B cell (primary cell): Measurements from ENCODE around the gene PAQR7. TPM values are rescaled to one million over a fixed set of nuclear protein-coding genes. Genes with fewer than 3 reads are reported as not detected.

Experiments used
- ATAC-seq: fragments of 200-7000 bp; cut with Tn5 transposase; one replicate; pipeline ENCODE4 v1.10.0; 2021; ENCODE audit warnings: low read depth, mild to moderate bottlenecking, moderate number of reproducible peaks, moderate library complexity
- CTCF ChIA-PET: fragments of 350-600 bp; sonication (Branson Sonifier 250); formaldehyde crosslinking; loops from one replicate; lab custom pipeline; 2021; ENCODE audit warnings: antibody characterized with exemption, inconsistent platforms; lab: Charles Lee
- POLR2A ChIA-PET: fragments of 350-600 bp; sonication (Branson Sonifier 250); formaldehyde crosslinking; loops from one replicate; lab custom pipeline; 2021; ENCODE audit warnings: antibody characterized with exemption; lab: Charles Lee
- DNase-seq: peaks from one replicate; pipeline ENCODE4 v3.0.0; 2013
- H2AFZ ChIP-seq: 2 replicates; pipeline ENCODE4 v1.6.1; 2012; ENCODE audit warnings: mild to moderate bottlenecking, low read depth, low read length; ENCODE audit not compliant: insufficient read depth, poor library complexity, severe bottlenecking
- H3K27ac ChIP-seq, 2 donors: 1 replicate in 1 of 2; 2 replicates in 1 of 2; pipeline ENCODE4 v1.5.1; 2012 to 2013; ENCODE audit warnings: low read length in 2 of 2, mild to moderate bottlenecking in 2 of 2, moderate library complexity in 1 of 2
- H3K27me3 ChIP-seq, 4 experiments: fragments of 200-600 bp in 1 of 4; sonication (generic) in 1 of 4; replicated peaks in 1 of 4; 1 replicate in 2 of 4; 2 replicates in 2 of 4; pipeline versions ENCODE4 v1.6.1 to v1.7.0; 2013 to 2016; ENCODE audit warnings: low read length in 3 of 4, mild to moderate bottlenecking in 2 of 4, mixed read lengths in 1 of 4, moderate library complexity in 1 of 4; ENCODE audit not compliant: insufficient read depth in 4 of 4, control insufficient read depth in 3 of 4; ENCODE audit errors: control extremely low read depth in 1 of 4
- H3K36me3 ChIP-seq, 2 experiments: replicated peaks in 1 of 2; 1 replicate in 1 of 2; 2 replicates in 1 of 2; pipeline versions ENCODE4 v1.6.1 to v1.7.1; 2013; ENCODE audit warnings: low read length in 1 of 2; ENCODE audit not compliant: insufficient read depth in 2 of 2, control insufficient read depth in 1 of 2; ENCODE audit errors: control extremely low read depth in 1 of 2, extremely low read depth in 1 of 2
- H3K4me1 ChIP-seq, 2 donors: fragments of 200-600 bp in 1 of 2; sonication (generic) in 1 of 2; 1 replicate in 1 of 2; 2 replicates in 1 of 2; pipeline versions ENCODE4 v1.5.1 to v1.6.1; 2013 to 2017; ENCODE audit warnings: low read length in 2 of 2; ENCODE audit not compliant: control insufficient read depth in 2 of 2, insufficient read depth in 2 of 2
- H3K4me2 ChIP-seq: replicated peaks from 2 replicates; pipeline ENCODE3; 2012; ENCODE audit warnings: mild to moderate bottlenecking, low read depth, low read length; ENCODE audit not compliant: poor library complexity, severe bottlenecking
- H3K4me3 ChIP-seq, 5 experiments: fragments of 200-600 bp in 1 of 5; sonication (generic) in 1 of 5; 1 replicate in 3 of 5; 2 replicates in 2 of 5; pipeline versions ENCODE4 v1.5.1 to v1.7.0; 2011 to 2016; ENCODE audit warnings: low read length in 4 of 5, mild to moderate bottlenecking in 4 of 5, low read depth in 2 of 5, control low read depth in 1 of 5, moderate library complexity in 1 of 5; ENCODE audit not compliant: insufficient read depth in 1 of 5; ENCODE audit errors: control extremely low read depth in 1 of 5, extremely low read depth in 1 of 5
- H3K79me2 ChIP-seq: fragments of 200-600 bp; sonication (generic); one replicate; pipeline ENCODE4 v1.6.0; 2016; ENCODE audit warnings: low read length; ENCODE audit not compliant: control insufficient read depth, insufficient read depth
- H3K9ac ChIP-seq: fragments of 200-600 bp; sonication (generic); 2 replicates; pipeline ENCODE4 v1.6.1; 2017; ENCODE audit warnings: mild to moderate bottlenecking, low read length, moderate library complexity
- H3K9me3 ChIP-seq, 3 donors: one replicate each; pipeline versions ENCODE4 v1.6.1 to v1.7.1; 2013; ENCODE audit warnings: low read length in 2 of 3; ENCODE audit not compliant: control insufficient read depth in 2 of 3, insufficient read depth in 1 of 3; ENCODE audit errors: control extremely low read depth in 1 of 3
- H4K20me1 ChIP-seq: 2 replicates; pipeline ENCODE4 v1.6.0; 2012; ENCODE audit warnings: mild to moderate bottlenecking, low read length; ENCODE audit not compliant: insufficient read depth, control insufficient read depth, poor library complexity, severe bottlenecking
- H3K27ac Mint-ChIP-seq: one replicate; pipeline ENCODE4 v1.8.0; 2021; ENCODE audit warnings: mixed read lengths
- H3K27me3 Mint-ChIP-seq: one replicate; pipeline ENCODE4 v1.8.0; 2021; ENCODE audit warnings: mixed read lengths
- H3K4me1 Mint-ChIP-seq: one replicate; pipeline ENCODE4 v1.8.0; 2021; ENCODE audit warnings: mixed read lengths
- H3K4me3 Mint-ChIP-seq: one replicate; pipeline ENCODE4 v1.8.0; 2021; ENCODE audit warnings: mixed read lengths
- H3K9me3 Mint-ChIP-seq: one replicate; pipeline ENCODE4 v1.8.0; 2022; ENCODE audit warnings: mixed read lengths; ENCODE audit not compliant: insufficient read depth
- EZH2 ChIP-seq: IDR thresholded peaks from 2 replicates; pipeline ENCODE4 v1.6.1; 2012; ENCODE audit warnings: borderline replicate concordance, low read depth, mild to moderate bottlenecking, moderate library complexity, low read length; ENCODE audit not compliant: insufficient read depth, poor library complexity, severe bottlenecking
- WGBS: methylation state at CpG from one replicate; pipeline ENCODE4 v1.1.5; 2013; ENCODE audit warnings: missing lambda C conversion rate; ENCODE audit not compliant: insufficient coverage; 5-methylcytosine and 5-hydroxymethylcytosine counted together
- intact Hi-C: fragments of 100-400 bp; cut with micrococcal nuclease; formaldehyde crosslinking; loops from one replicate; pipeline ENCODE4 v1.10.0; 2022
- polyA plus RNA-seq: library from polyadenylated mRNA; depleted of rRNA; stranded (reverse); fragments of >200 nt; gene quantifications from 2 replicates; pipeline ENCODE4 v1.2.3, GENCODE V29; 2012
- total RNA-seq, 2 donors: library from RNA; stranded (reverse); fragments of 120-200 nt in 1 of 2; gene quantifications; 1 replicate in 1 of 2; 2 replicates in 1 of 2; pipeline versions ENCODE4 v1.2.3 to v1.2.4, GENCODE V29; 2013 to 2022
- TF ChIP-seq, protein P1 (sequence below): fragments of 200-600 bp; IDR thresholded peaks from one replicate; pipeline ENCODE4 v1.8.0; 2022; ENCODE audit warnings: antibody characterized with exemption, mild to moderate bottlenecking

Gene PAQR7
- total and polyA plus RNA-seq, 2 donors (not counting 1 experiment from before 2014, with no cell fraction given): 4.2 to 5.5 TPM

DNA sequence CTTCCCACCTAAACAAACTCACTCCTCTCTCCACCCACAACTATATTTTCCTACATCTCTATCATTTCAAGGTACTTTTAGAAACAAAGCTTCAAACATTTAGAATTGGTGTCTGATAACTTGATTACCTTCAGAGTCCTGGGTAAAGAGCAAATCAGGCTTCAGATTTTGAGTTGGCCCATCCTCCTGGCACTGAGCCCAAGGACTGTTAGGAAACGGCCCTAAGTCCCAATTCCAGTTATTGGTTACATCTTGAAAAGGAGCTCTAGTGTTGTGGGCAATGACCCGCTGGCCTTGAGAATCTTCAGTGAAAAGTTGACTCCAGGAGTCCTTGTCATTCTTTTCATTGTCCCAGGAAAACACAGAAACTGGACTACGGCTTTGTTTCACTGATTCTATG is 40.6 kb downstream of the PAQR7 start:
- Mint-ChIP-seq H3K9me3 (no peaks in the 10 kb centered on the region), H3K27ac (no peak overlapping the region), H3K27me3 (no peaks in the 10 kb centered on the region), H3K4me1 (no peaks in the 10 kb centered on the region), H3K4me3 (no peak overlapping the region)
- H3K9me3 ChIP-seq: no peaks in the 10 kb centered on the region
- DNase-seq (no peak), ATAC-seq (no peak)
- H3K36me3 ChIP-seq: peaks cover 14 to 46% of the 10 kb centered on the region in 2 experiments
- H3K27me3 ChIP-seq: no peaks in the 10 kb centered on the region
- intact Hi-C loops: no loop called here
- ChIA-PET CTCF (interaction anchor here (1.5 kb wide), 1 partner anchor 165 kb away, joined by 3 read pairs; no protein-coding TSS in a partner anchor), POLR2A (no interaction called here)
- TF ChIP-seq, protein P1, sequence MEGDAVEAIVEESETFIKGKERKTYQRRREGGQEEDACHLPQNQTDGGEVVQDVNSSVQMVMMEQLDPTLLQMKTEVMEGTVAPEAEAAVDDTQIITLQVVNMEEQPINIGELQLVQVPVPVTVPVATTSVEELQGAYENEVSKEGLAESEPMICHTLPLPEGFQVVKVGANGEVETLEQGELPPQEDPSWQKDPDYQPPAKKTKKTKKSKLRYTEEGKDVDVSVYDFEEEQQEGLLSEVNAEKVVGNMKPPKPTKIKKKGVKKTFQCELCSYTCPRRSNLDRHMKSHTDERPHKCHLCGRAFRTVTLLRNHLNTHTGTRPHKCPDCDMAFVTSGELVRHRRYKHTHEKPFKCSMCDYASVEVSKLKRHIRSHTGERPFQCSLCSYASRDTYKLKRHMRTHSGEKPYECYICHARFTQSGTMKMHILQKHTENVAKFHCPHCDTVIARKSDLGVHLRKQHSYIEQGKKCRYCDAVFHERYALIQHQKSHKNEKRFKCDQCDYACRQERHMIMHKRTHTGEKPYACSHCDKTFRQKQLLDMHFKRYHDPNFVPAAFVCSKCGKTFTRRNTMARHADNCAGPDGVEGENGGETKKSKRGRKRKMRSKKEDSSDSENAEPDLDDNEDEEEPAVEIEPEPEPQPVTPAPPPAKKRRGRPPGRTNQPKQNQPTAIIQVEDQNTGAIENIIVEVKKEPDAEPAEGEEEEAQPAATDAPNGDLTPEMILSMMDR: no peak
- TF ChIP-seq EZH2: no peak
- WGBS: 67% methylated on average over 1 of the region's 3 CpGs
- no peak overlapping the region for H3K4me2 ChIP-seq
- H3K79me2 ChIP-seq: no peaks in the 10 kb centered on the region
- H3K9ac ChIP-seq: no peak overlapping the region
- H2AFZ ChIP-seq: no peak overlapping the region
- no peak overlapping the region for H3K27ac ChIP-seq
- no peaks in the 10 kb centered on the region for H4K20me1 ChIP-seq
- no peaks in the 10 kb centered on the region for H3K4me1 ChIP-seq
- no peak overlapping the region for H3K4me3 ChIP-seq

DNA sequence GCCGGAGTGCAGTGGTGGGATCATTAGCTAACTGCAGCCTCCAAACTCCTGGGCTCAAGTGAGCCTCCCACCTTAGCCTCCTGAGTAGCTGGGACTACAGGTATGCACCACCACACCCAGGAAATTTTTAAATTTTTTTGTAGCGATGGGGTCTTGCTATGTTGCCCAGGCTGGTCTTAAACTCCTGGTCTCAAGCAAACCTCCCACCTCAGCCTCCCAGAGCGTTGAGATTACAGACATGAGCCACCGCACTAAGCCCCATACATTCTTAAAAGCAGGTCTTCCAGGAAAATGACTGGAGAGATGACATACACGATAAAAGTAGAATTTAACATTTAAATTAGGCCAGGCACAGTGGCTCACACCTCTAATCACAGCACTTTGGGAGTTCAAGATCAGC is 42.4 kb downstream of the PAQR7 start:
- no peak overlapping the region for H3K4me3 ChIP-seq
- ATAC-seq (no peak), DNase-seq (no peak)
- H3K4me3 Mint-ChIP-seq: no peak overlapping the region
- no peaks in the 10 kb centered on the region for H3K27me3 Mint-ChIP-seq
- no peak overlapping the region for H3K4me2 ChIP-seq
- no peaks in the 10 kb centered on the region for H4K20me1 ChIP-seq
- intact Hi-C loops: no loop called here
- H3K27ac Mint-ChIP-seq: no peak overlapping the region
- TF ChIP-seq, protein P1: no peak
- TF ChIP-seq EZH2: no peak
- ChIA-PET POLR2A (no interaction called here), CTCF (interaction anchor here (1.5 kb wide), 1 partner anchor 166 kb away, joined by 3 read pairs; no protein-coding TSS in a partner anchor)
- H3K9me3 Mint-ChIP-seq: no peaks in the 10 kb centered on the region
- H3K4me1 Mint-ChIP-seq: no peaks in the 10 kb centered on the region
- no peaks in the 10 kb centered on the region for H3K9me3 ChIP-seq
- no peak overlapping the region for H2AFZ ChIP-seq
- H3K27ac ChIP-seq: no peak overlapping the region
- H3K27me3 ChIP-seq: no peaks in the 10 kb centered on the region
- no peaks in the 10 kb centered on the region for H3K4me1 ChIP-seq
- WGBS: 100% methylated on average over 5 of the region's 5 CpGs
- H3K36me3 ChIP-seq: peaks cover 17 to 63% of the 10 kb centered on the region in 2 experiments
- no peak overlapping the region for H3K9ac ChIP-seq
- H3K79me2 ChIP-seq: no peaks in the 10 kb centered on the region
